ENCODE measurements around the gene TSPYL1. TPM values are rescaled to one million over a fixed set of nuclear protein-coding genes. Genes with fewer than 3 reads are reported as not detected.

The TSPYL1 gene
- total and polyA plus RNA-seq, 2 of the 8 experiments (the other 6 are each of a cell fraction or from before 2014, with no cell fraction given): 33.2 to 79.1 TPM

DNA sequence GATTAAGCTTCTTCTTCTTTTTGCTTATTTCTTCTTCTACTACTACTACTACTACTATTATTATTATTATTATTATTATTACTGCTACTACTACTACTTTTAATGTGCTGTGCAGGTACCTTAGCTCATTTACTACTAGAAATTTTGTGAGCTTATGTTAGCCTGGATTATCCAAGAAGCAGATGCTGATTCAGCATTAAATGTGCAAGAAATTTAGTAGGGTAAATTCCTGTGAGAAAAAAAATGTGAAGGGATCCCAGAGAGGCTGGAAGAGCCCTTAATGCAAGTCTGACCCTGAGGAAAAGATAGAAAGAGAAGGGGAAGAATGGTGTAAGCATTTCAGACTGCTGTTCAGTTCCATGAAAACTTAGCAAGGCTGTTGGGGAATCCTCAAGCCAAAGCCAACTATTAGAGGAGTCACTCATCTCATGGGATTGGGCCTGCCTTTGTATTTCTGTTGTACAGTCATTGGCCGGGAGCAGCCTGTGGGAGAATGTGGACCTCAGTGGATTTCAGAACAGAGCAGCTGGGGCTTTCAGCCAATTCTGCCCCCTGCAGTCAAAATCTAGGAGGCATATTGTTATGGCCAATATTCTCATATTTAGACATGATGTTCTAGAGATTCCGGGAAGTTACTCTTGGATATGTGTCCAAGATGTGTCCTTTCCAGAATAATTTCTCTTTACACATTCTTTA is 37.2 kb upstream of the TSPYL1 start:
- Histone ChIP-seq H2BK12ac (ENCODE audit: low read depth, low read length) (no peak overlapping the region), H3K18ac (ENCODE audit: extremely low read depth, low read length) (no peak overlapping the region), H3K27ac (ENCODE audit: low read depth, low read length) (no peak overlapping the region), H2BK15ac (ENCODE audit: low read length) (no peak overlapping the region), H3K9me3 (ENCODE audit: insufficient read depth in 2 of 2, low read depth in 1 of 2, low read length in 1 of 2) (no peaks in the 10 kb centered on the region), H3K4me2 (ENCODE audit: insufficient read depth in 1 of 2, low read depth in 2 of 2, low read length in 2 of 2) (no peak overlapping the region), H3K4ac (replicated peaks; ENCODE audit: insufficient read length, low read depth, low read length) (no peak overlapping the region), H3K27me3 (replicated peaks in 1 of 4; ENCODE audit: control insufficient read depth in 3 of 4, extremely low read depth in 1 of 4, insufficient read depth in 3 of 4, low read length in 3 of 4) (peaks cover 0 to 1% (median 0%) of the 10 kb centered on the region in 4 experiments; a peak in 1 of 7 replicates), H4K91ac (replicated peaks; ENCODE audit: insufficient read length, low read length) (no peak overlapping the region), H2AFZ (ENCODE audit: low read length) (no peak overlapping the region), H3K79me1 (ENCODE audit: low read depth, low read length) (no peaks in the 10 kb centered on the region), H3K36me3 (ENCODE audit: control insufficient read depth in 2 of 4, insufficient read depth in 4 of 4, low read length in 3 of 4) (no peaks in the 10 kb centered on the region), H3K23me2 (ENCODE audit: low read depth, low read length) (no peaks in the 10 kb centered on the region), H2AK5ac (ENCODE audit: low read depth, low read length) (no peak overlapping the region), H3K4me1 (replicated peaks in 1 of 4; ENCODE audit: control insufficient read depth in 3 of 4, insufficient read depth in 4 of 4, low read length in 3 of 4) (no peaks in the 10 kb centered on the region; a peak in 1 of 7 replicates), H4K20me1 (replicated peaks in 1 of 2; ENCODE audit: control insufficient read depth in 1 of 2, insufficient read depth in 2 of 2, low read length in 2 of 2) (no peaks in the 10 kb centered on the region), H2BK120ac (replicated peaks; ENCODE audit: low read depth, low read length) (no peak overlapping the region), H3K56ac (replicated peaks; ENCODE audit: insufficient read length, low read depth, low read length) (no peak overlapping the region), H2BK5ac (ENCODE audit: low read depth, low read length) (no peak overlapping the region), H4K5ac (ENCODE audit: insufficient read length, low read depth, low read length) (no peak overlapping the region), H4K8ac (ENCODE audit: extremely low read depth, insufficient read depth, low read length) (no peak overlapping the region), H3K79me2 (ENCODE audit: control insufficient read depth in 1 of 2, insufficient read depth in 2 of 2, low read length in 2 of 2) (no peaks in the 10 kb centered on the region), H3K4me3 (ENCODE audit: extremely low read depth in 1 of 4, insufficient read depth in 2 of 4, low read depth in 3 of 4, low read length in 4 of 4) (no peak overlapping the region), H3K23ac (ENCODE audit: insufficient read length) (no peak overlapping the region), H2BK20ac (ENCODE audit: low read length) (no peak overlapping the region), H3K9ac (replicated peaks in 1 of 4; ENCODE audit: extremely low read depth in 1 of 4, low read depth in 3 of 4, low read length in 3 of 4) (no peak overlapping the region), H3K14ac (ENCODE audit: insufficient read length) (no peak overlapping the region)
- WGBS, 2 experiments (ENCODE audit: extremely low coverage in 1 of 2, insufficient coverage in 1 of 2, insufficient read length in 1 of 2, insufficient replicate concordance in 2 of 2, low coverage in 1 of 2, low lambda C conversion rate in 2 of 2, missing lambda C conversion rate in 1 of 2): 88% methylated on average over 2 of the region's 2 CpGs; no CpG with 5 or more reads in 1 of the 2 experiments
- FAIRE-seq: no peak
- ChIA-PET CTCF (ENCODE audit: partially characterized antibody) (interaction anchor here (0.9 to 2.1 kb wide), 5 partner anchors 9 to 246 kb away, joined by 3 to 14 read pairs (median 4); no protein-coding TSS in a partner anchor), POLR2A (ENCODE audit: partially characterized antibody) (interaction anchor here (1.1 kb wide), 1 partner anchor 54 kb away, joined by 3 read pairs; the partner anchor contains the start of gene DSE)
- TF ChIP-seq MAFK (IDR thresholded peaks at IDR 0.05; ENCODE audit: low read depth, low read length): peak; percentile 91
- no peak for TF ChIP-seq RXRA (IDR thresholded peaks at IDR 0.05; ENCODE audit: insufficient read depth, low read depth, low read length)
- no peak for DNase-seq (ENCODE audit: low read depth in 1 of 2, low spot score in 2 of 2)

All from H1 (cell line).